ENCODE measurements around the gene TMEM255B.

The TMEM255B gene

DNA sequence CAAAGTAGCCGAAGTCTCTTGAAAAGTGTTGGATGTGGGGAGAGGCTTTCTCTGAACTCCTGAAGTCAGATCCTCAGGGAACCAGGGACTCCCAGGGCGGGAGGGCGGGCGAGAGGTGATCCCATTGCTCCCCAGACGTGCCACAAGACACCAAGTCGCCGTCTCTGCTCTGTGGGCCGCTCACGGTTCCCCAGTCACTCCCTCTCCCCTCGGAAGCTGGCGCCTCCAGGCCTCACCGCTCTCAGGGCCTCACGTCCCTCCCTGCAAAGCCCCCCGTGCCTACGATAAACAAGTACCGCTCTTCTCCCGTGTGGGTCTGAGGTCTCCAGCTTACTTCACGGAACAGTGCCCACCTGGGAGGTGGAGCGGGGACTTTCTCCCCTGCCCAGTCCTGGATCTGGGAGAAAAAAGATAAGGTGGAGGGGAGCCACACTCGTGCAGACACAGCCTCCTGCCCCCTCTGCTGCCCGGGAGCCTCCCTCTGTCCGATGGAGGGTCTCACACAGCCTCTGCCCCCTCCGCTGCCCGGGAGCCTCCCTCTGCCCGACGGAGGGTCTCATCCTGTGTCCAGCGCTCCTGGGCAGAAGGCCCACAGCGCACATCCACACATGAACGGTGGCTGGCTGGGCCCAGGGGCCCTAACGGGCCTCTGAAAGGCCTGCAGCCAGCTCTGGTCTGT lies 54.2 kb downstream of the TMEM255B start:
- DNase-seq (ENCODE audit: low read depth): no peak
- TF ChIP-seq, protein P1, sequence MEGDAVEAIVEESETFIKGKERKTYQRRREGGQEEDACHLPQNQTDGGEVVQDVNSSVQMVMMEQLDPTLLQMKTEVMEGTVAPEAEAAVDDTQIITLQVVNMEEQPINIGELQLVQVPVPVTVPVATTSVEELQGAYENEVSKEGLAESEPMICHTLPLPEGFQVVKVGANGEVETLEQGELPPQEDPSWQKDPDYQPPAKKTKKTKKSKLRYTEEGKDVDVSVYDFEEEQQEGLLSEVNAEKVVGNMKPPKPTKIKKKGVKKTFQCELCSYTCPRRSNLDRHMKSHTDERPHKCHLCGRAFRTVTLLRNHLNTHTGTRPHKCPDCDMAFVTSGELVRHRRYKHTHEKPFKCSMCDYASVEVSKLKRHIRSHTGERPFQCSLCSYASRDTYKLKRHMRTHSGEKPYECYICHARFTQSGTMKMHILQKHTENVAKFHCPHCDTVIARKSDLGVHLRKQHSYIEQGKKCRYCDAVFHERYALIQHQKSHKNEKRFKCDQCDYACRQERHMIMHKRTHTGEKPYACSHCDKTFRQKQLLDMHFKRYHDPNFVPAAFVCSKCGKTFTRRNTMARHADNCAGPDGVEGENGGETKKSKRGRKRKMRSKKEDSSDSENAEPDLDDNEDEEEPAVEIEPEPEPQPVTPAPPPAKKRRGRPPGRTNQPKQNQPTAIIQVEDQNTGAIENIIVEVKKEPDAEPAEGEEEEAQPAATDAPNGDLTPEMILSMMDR (conservative IDR thresholded peaks at IDR 0.05; ENCODE audit: low read length): no peak
- no peak overlapping the region for H3K4me3 ChIP-seq (ENCODE audit: low read length)

- no peak for DNase-seq (ENCODE audit: low read depth)
- TF ChIP-seq, protein P1 (conservative IDR thresholded peaks at IDR 0.05; ENCODE audit: low read length): no peak
- H3K4me3 ChIP-seq (ENCODE audit: low read length): no peak overlapping the region
Measured at GRCh38 chr13:113813749-113814434, 54.9 kb downstream of the TMEM255B start.

DNA sequence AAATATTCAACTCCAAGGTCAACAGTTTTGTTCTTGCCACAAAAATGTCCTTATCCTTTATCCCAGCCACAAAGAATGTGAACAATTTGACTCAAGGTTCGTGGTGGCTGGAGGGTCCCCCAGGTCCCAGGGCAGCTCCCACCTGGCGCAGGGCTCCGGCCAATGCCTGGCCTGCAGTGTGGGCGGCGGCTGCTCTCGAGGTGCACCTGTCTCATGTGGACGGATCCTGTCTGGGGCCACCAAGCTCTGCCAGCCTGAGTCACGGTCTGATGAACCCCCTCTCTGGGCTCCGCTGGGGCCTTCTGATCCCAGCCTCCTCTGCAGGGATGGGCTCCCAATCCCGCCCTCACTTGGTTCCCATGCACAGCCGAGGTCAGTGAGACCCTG lies 55.4 kb downstream of the TMEM255B start:
- no peak overlapping the region for H3K4me3 ChIP-seq (ENCODE audit: low read length)
- TF ChIP-seq, protein P1 (conservative IDR thresholded peaks at IDR 0.05; ENCODE audit: low read length): no peak
- peak; percentile 65 for DNase-seq (ENCODE audit: low read depth)

DNA sequence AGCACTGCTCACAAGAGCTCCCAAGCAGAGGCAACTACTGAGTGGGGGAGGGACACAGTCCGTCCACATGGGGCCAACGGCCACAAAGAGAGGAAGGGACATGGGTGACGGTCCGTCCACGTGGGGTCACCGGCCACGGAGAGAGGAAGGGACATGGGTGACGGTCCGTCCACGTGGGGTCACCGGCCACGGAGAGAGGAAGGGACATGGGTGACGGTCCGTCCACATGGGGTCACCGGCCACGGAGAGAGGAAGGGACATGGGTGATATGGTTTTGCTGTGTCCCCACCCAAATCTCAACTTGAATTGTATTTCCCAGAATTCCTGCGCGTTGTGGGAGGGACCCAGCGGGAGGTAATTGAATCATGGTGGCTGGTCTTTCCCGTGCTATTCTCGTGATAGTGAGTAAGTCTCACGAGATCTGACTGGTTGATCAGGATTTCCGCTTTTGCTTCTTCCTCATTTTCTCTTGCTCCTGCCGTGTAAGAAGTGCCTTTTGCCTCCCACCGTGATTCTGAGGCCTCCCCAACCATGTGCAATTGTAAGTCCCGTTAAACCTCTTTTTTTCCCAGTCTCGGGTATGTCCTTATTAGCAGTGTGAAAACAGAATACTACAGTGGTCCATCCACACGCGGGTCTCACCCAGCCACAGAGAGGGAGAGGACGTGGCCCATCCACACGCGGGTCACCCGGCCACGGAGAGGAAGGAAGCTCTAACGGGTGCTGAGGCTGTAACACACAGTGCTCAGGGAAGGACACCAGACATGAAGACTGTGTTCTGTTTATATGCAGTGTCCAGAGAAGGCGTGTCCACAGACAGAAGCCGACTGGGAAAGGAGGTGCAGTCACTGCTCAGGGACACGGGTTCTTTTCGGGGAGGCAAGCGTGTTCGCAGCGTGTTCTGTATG lies 56.4 kb downstream of the TMEM255B start:
- DNase-seq (ENCODE audit: low read depth): no peak
- no peak overlapping the region for H3K4me3 ChIP-seq (ENCODE audit: low read length)

GRCh38 chr13:113816254-113816929 lies 57.4 kb downstream of the TMEM255B start:
- DNase-seq (ENCODE audit: low read depth): no peak
- H3K4me3 ChIP-seq (ENCODE audit: low read length): no peak overlapping the region
- TF ChIP-seq, protein P1 (conservative IDR thresholded peaks at IDR 0.05; ENCODE audit: low read length): no peak

More for the DNA sequence above, 56.4 kb downstream of the TMEM255B start:
- TF ChIP-seq, protein P1 (conservative IDR thresholded peaks at IDR 0.05; ENCODE audit: low read length): no peak

DNA sequence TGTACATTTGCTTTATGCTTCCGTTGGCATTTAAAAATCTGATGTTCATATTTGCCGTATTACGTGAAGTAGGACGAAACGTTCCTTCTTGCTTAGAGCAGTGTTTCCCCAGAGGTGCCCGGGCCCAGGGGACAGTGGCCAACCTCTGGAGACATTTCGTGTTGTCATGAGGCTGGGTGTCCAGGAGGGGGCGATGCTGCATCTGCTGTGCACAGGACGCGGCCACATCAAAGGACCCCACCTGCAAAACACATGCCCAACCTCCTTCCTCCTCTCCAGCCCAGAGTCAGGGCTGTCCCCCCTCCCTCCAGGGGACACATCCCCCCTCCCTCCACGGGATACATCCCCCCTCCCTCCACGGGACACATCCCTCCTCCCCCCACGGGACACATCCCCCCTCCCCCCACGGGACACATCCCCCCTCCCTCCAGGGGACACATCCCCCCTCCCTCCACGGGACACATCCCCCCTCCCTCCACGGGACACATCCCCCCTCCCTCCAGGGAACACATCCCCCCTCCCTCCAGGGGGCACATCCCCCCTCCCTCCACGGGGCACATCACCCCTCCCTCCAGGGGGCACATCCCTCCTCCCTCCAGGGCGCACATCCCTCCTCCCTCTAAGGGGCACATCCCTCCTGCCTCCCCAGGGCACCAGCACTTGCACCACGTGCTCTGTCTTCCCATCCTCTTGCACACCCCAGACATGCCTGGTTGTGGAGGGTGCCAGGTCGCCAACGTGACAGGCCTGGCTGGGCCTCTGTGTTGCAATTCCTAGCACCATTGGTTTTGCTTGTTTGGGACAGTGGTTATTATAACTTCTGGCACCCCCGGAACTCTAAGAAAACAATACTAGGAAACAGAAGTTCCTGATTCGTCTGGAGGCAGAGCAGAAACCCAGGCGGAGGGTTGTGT lies 58.2 kb downstream of the TMEM255B start:
- DNase-seq (ENCODE audit: low read depth): peak; percentile 98
- no peak overlapping the region for H3K4me3 ChIP-seq (ENCODE audit: low read length)

More for the DNA sequence above, 58.2 kb downstream of the TMEM255B start:
- TF ChIP-seq, protein P1 (conservative IDR thresholded peaks at IDR 0.05; ENCODE audit: low read length): peak; percentile 79
